ENCODE measurements around the gene MAP9.

- no peak for TF ChIP-seq CTCF (IDR thresholded peaks at IDR 0.05)
- peak in 1 of 2 donors; percentile 63 for TF ChIP-seq POLR2AphosphoS5 (IDR thresholded peaks at IDR 0.05; ENCODE audit: insufficient read depth in 1 of 2, low read depth in 1 of 2)
- TF ChIP-seq POLR2A (IDR thresholded peaks at IDR 0.05): no peak
Measured at GRCh38 chr4:155376387-155377268, at the start of gene MAP9.
